Esophagus squamous epithelium (tissue), 5 donors: Measurements from ENCODE around the gene ATP10A. TPM values are rescaled to one million over a fixed set of nuclear protein-coding genes. Genes with fewer than 3 reads are reported as not detected.

Experiments
- DNase-seq: peaks from one replicate; lab custom pipeline; 2025; lab: John Stamatoyannopoulos, UW
- H3K27ac ChIP-seq, 4 donors: fragments of 200-600 bp; sonication (generic); one replicate each; pipeline ENCODE4 v1.5.1; 2016 to 2019; ENCODE audit warnings: mild to moderate bottlenecking in 1 of 4
- H3K27me3 ChIP-seq, 4 donors: fragments of 200-600 bp; sonication (generic); 1 replicate in 3 of 4; 2 replicates in 1 of 4; pipeline versions ENCODE4 v1.5.1 to v1.6.0; 2017 to 2021; ENCODE audit warnings: antibody characterized with exemption in 1 of 4
- H3K36me3 ChIP-seq, 3 donors: fragments of 200-600 bp; sonication (generic); one replicate each; pipeline ENCODE4 v1.5.1; 2016 to 2019
- H3K4me1 ChIP-seq, 3 donors: fragments of 200-600 bp; sonication (generic); one replicate each; pipeline ENCODE4 v1.5.1; 2017 to 2019
- H3K4me3 ChIP-seq, 4 donors: fragments of 200-600 bp; sonication (generic); 1 replicate in 3 of 4; 2 replicates in 1 of 4; pipeline ENCODE4 v1.5.1; 2016 to 2019; ENCODE audit warnings: mild to moderate bottlenecking in 2 of 4, moderate library complexity in 1 of 4
- H3K9me3 ChIP-seq, 3 donors: fragments of 200-600 bp; sonication (generic); one replicate each; pipeline ENCODE4 v1.5.1; 2016 to 2019
- CTCF ChIP-seq, 6 experiments: fragments of 450-650 bp in 4 of 6; fragments of 200-600 bp in 2 of 6; sonication (generic) in 2 of 6; IDR thresholded peaks; one replicate each; pipeline ENCODE4 v1.5.1; 2016 to 2019; ENCODE audit warnings: antibody characterized with exemption in 6 of 6, mild to moderate bottlenecking in 4 of 6, moderate library complexity in 4 of 6
- POLR2A ChIP-seq, 4 donors: fragments of 450-650 bp; IDR thresholded peaks; one replicate each; pipeline ENCODE4 v1.6.1; 2017; ENCODE audit warnings: antibody characterized with exemption in 4 of 4, mild to moderate bottlenecking in 4 of 4, moderate library complexity in 3 of 4
- WGBS, 2 donors: methylation state at CpG; one replicate each; pipeline ENCODE4 v1.1.5; 2018; 5-methylcytosine and 5-hydroxymethylcytosine counted together
- intact Hi-C: fragments of 100-400 bp; cut with DNase I; formaldehyde crosslinking; loops from one replicate; pipeline ENCODE4 v1.15.0; 2022
- total RNA-seq, 4 donors: library from RNA; depleted of rRNA; stranded (reverse); fragments of >200 nt; gene quantifications; one replicate each; pipeline ENCODE4 v1.1.0, GENCODE V29; 2016
- donor health status: DM: yes; HTN: yes; CAD: no.

ATP10A gene
- total RNA-seq, 4 donors from 2014 or later, result 0.88 to 6.3 (median 1.9) TPM

GRCh38 chr15:25718597-25718996, 144.5 kb downstream of the ATP10A start:
- Histone ChIP-seq H3K36me3 (peaks cover 0 to 16% (median 0%) of the 10 kb centered on the region in 3 donors), H3K4me1 (no peaks in the 10 kb centered on the region), H3K27ac (no peak overlapping the region), H3K4me3 (no peak overlapping the region), H3K9me3 (no peaks in the 10 kb centered on the region), H3K27me3 (no peaks in the 10 kb centered on the region)
- no peak for TF ChIP-seq CTCF (IDR thresholded peaks at IDR 0.05)
- intact Hi-C loops, result no loop called here
- WGBS, 2 donors, result 82 to 100% methylated on average over 2 to 6 of the region's 8 CpGs
- DNase-seq, result no peak

GRCh38 chr15:25718169-25718536, 145.0 kb downstream of the ATP10A start:
- Histone ChIP-seq H3K27me3 (no peaks in the 10 kb centered on the region), H3K9me3 (no peaks in the 10 kb centered on the region), H3K4me3 (no peak overlapping the region), H3K36me3 (peaks cover 0 to 18% (median 0%) of the 10 kb centered on the region in 3 donors), H3K27ac (no peak overlapping the region), H3K4me1 (no peaks in the 10 kb centered on the region)
- DNase-seq, result no peak
- intact Hi-C loops, result no loop called here
- 81 to 86% methylated on average over 8 to 12 of the region's 20 CpGs for WGBS, 2 donors
- TF ChIP-seq POLR2A (IDR thresholded peaks at IDR 0.05) (no peak), CTCF (IDR thresholded peaks at IDR 0.05) (no peak)

GRCh38 chr15:25717457-25718168, 145.5 kb downstream of the ATP10A start:
- no peak for DNase-seq

GRCh38 chr15:25717127-25717456, 146.0 kb downstream of the ATP10A start:
- intact Hi-C loops, result no loop called here
- Histone ChIP-seq H3K4me1 (no peaks in the 10 kb centered on the region), H3K27me3 (no peaks in the 10 kb centered on the region), H3K36me3 (peaks cover 0 to 18% (median 0%) of the 10 kb centered on the region in 3 donors), H3K9me3 (no peaks in the 10 kb centered on the region), H3K27ac (no peak overlapping the region), H3K4me3 (no peak overlapping the region)
- no peak for DNase-seq
- TF ChIP-seq POLR2A (IDR thresholded peaks at IDR 0.05) (no peak), CTCF (IDR thresholded peaks at IDR 0.05) (no peak)
- WGBS, 2 donors, result 73 to 75% methylated on average over 3 of the region's 3 CpGs

More at GRCh38 chr15:25717457-25718168, 145.5 kb downstream of the ATP10A start:
- 52 to 57% methylated on average over 9 to 12 of the region's 14 CpGs for WGBS, 2 donors
- H3K27me3 ChIP-seq, result no peaks in the 10 kb centered on the region
- H3K36me3 ChIP-seq, result peaks cover 0 to 18% (median 0%) of the 10 kb centered on the region in 3 donors
- H3K4me3 ChIP-seq, result no peak overlapping the region
- TF ChIP-seq CTCF (IDR thresholded peaks at IDR 0.05) (no peak), POLR2A (IDR thresholded peaks at IDR 0.05) (no peak)
- no peaks in the 10 kb centered on the region for H3K4me1 ChIP-seq
- intact Hi-C loops, result no loop called here
- no peaks in the 10 kb centered on the region for H3K9me3 ChIP-seq
- no peak overlapping the region for H3K27ac ChIP-seq

GRCh38 chr15:25716414-25717126, 146.6 kb downstream of the ATP10A start:
- H3K9me3 ChIP-seq, result no peaks in the 10 kb centered on the region
- intact Hi-C loops, result no loop called here
- WGBS, 2 donors, result 84 to 91% methylated on average over 11 to 19 of the region's 21 CpGs
- no peak overlapping the region for H3K27ac ChIP-seq
- TF ChIP-seq CTCF (IDR thresholded peaks at IDR 0.05) (no peak), POLR2A (IDR thresholded peaks at IDR 0.05) (no peak)
- H3K36me3 ChIP-seq, result peaks cover 0 to 14% (median 0%) of the 10 kb centered on the region in 3 donors
- no peaks in the 10 kb centered on the region for H3K4me1 ChIP-seq
- DNase-seq, result no peak
- H3K27me3 ChIP-seq, result no peaks in the 10 kb centered on the region
- no peak overlapping the region for H3K4me3 ChIP-seq
